Hematopoietic multipotent progenitor cell treated with erythropoietin and hydrocortisone succinate and interleukin-3 and kit ligand, for 8 days (in vitro differentiated cells): ENCODE results near the gene RAB3D.
A peak's percentile ranks its signal among the peaks of the same experiment; 100 is the strongest.
"Not testable (repeated sequence)": the region's sequence is repeated elsewhere in the genome, so short reads cannot be mapped to it uniquely, and the experiment has no call there.

ENCODE experiments used
- DNase-seq: peaks from one replicate; pipeline ENCODE4 v3.0.0-alpha.2; 2015

RAB3D gene

DNA sequence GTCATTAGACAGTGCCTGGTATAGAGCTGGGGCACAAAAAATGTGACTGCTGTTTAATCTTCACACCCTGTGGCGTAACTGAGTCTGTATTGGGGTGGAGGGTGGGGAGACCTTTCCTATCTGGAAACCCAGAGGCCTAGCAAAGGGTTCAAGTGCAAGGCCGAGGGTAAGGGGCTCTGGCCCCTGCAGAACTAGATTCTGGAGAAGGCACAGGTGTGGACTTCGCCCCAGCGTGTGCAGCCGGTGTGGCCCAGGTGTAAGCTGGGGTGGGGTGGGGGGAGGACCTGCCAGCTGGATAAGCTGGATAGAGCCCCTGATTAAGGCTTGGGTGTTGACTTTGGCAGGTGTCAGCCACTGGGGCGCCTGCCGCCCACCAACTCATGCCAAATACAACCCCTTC is 1.3 kb downstream of the RAB3D start:
- no peak for DNase-seq

DNA sequence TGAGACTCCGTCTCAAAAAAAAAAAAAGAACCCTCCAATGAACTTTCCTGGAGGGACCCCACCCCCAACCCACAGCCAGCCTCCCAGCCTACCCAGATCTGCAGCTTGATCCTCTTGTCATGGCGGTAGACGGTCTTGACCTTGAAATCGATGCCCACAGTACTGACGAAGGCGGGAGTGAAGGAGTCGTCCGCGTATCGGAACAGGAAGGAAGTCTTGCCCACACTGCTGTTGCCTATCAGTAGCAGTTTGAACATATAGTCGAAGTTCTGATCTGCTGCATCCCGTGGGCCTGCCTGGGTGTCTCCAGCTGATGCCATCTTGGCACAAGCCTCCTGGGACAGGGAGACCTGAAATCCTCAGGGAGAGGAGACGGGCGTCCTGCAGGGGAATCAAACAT is 2.4 kb downstream of the RAB3D start:
- peak; percentile 22 for DNase-seq

DNA sequence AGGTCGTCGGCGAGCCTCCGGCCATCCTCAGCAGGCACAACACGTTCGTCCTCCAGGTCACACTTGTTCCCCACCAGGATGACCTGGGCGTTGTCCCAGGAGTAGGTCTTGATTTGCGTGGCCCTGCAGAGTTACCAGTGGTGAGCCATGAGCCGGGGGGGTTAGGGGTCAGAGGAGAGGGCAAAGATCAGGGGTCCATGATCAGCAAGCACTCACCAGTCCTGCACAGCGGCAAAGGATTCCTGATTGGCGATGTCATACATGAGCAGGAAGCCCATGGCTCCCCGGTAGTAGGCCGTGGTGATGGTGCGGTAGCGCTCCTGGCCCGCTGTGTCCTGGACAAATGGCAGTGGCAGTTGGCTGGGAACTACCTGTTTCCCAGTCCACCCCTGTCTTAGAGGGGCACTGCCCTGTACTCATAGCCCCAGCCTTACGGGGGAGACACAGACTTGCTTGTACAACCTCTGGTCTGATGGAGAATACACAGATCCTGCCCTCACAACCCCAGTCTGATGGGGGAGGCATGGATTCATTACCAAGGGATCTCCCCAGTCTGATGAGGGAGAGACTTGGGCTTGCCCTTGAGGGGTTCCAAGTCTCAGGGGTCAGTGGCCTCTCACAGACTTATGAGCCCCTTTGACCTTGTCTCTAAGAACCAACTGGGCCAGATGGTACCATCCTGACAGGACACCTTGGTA is 3.9 kb downstream of the RAB3D start:
- DNase-seq, result no peak

DNA sequence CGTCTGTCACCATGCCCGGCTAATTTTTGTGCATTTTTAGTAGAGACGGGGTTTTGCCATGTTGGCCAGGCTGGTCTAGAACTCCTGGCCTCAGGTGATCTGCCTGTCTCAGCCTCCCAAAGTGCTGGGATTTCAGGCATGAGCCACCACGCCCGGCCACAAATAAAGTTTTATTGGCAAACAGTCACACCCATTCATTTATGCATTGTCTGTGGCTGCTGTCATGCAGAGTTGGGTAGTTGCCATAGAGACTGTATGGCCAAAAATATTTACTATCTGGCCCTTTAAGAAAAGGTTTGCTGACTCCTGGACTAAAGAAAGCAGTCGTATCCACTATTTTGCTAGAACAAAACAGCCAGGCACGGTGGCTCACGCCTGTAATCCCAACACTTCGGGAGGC is 5.6 kb downstream of the RAB3D start:
- not testable (repeated sequence) for DNase-seq

DNA sequence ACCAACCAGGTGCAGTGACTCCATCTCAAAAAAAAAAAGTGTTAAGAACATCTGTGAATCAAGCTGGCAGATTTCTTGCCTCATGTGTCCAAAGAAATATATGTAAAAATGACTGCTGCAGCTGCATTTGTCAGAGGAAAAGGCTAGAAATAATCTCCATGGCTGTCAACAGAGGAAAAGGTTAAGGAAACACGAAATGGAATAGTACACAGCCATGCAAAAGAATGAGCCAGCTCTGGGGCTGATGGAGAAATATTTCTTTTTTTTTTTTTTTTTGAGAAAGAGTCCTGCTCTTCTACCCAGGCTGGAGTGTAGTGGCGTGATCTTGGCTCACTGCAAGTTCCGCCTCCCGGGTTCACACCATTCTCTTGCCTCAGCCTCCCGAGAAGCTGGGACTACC is 6.6 kb downstream of the RAB3D start:
- DNase-seq, result no peak

DNA sequence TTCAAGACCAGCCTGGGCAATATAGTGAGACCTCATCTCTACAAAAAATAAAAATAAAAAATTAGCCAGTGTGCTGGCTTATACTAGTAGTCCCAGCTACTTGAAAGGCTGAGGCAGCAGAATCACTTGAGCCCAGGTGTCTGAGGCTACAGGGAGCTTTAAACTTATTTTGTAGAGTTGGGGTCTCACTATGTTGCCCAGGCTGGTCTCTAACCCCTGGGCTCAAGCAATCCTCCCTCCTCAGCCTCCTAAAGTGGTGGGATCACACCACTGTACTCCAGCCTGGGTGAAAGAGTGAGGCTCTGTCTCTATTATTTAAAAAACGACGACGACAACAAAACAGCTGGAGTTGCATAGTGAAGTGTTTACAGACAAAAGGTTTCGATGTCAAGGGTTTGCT is 8.0 kb downstream of the RAB3D start:
- DNase-seq, result no peak

DNA sequence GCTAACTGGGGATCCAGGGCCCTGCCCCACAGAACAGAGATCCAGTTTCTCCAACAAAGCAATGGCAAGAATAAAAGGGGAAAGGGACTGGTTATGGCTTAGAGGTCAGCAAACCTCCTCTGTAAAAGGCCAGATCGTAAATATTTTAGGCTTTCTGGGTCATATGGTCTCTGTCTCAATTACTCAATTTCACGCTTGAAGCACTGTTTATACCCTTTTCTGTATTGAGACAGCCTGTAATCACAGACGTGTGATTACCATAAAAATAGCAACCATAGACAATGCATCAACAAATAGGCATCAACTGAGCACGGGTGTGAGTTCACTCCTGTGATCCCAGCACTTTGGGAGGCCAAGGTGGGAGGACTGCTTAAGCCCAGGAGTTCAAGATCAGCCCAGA is 9.3 kb downstream of the RAB3D start:
- no peak for DNase-seq

DNA sequence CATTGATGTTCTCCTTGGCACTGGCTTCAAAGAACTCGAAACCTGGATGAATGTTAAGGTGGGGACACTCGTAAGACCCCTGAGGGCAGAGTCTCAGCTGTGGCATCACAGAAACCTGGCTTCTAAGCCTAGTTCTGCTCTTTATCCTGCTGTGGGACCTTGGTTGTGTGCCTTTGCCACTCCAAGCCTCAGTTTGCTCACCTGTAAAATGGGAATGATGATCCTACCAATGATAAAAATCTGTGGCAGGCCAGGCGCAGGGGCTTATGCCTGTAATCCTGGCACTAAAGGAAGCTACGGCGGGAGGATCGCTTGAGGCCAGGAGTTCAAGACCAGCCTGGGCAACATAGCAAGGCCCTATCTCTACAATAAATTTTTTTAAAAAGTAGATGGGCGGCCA is 13.9 kb downstream of the RAB3D start:
- no peak for DNase-seq

DNA sequence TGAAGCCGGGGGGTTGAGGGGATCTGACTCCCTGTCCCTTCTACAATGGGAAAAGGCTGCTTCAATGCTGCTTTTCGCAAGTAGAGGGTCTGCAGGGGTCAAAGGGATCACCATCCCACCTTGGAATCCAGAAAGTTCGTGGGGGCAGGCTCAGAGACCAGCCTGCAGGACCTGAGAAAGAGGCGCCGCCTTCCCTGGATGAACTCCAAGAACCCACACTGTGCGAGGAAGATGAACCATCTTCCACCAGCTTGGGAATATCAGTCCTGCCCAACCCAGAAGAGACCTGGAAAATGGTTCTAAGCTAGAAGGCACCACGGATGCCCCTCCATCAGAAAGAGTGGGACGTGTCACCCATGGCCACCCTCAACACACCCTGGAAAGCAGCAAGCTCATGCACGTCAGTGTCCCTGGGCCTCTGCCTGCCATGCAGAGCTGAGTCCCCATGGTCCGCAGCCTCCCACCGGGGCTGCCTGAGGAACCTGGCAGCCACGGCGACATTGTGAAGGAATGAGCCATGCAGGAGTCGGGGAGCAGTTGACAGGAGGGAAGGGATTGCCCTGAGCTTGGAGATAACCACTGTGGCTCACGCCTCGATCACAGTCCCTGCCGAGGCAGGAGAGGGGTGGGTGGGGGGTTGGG is 14.6 kb downstream of the RAB3D start:
- DNase-seq, result no peak

DNA sequence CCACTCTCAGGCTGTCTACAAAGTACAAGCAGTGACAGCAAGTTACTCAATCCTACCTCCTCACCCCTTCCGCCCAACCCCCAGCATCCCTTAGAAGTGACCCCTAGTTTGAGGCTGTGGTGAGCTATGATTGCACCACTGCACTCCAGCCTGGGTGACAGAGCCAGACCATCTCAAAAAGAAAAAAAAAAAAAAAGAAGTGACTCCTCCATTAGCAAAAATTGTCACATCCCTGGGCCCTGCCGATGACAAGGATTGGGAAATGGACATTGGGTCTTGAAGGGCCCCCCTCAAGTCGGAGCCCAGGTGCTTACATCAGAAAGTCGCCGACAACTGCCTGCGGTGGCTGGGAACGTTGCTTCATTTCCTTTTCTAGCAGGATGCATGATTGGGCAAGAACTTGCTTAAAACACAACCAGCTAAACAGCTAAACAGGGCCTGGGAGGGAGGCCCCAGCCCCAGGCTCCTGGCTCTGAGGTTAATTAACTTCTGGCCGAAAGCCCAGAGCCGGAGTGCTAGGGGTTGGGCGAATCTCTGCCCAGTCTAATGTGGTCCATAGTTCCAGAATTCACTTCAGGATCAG is 15.3 kb downstream of the RAB3D start:
- DNase-seq, result peak; percentile 51

DNA sequence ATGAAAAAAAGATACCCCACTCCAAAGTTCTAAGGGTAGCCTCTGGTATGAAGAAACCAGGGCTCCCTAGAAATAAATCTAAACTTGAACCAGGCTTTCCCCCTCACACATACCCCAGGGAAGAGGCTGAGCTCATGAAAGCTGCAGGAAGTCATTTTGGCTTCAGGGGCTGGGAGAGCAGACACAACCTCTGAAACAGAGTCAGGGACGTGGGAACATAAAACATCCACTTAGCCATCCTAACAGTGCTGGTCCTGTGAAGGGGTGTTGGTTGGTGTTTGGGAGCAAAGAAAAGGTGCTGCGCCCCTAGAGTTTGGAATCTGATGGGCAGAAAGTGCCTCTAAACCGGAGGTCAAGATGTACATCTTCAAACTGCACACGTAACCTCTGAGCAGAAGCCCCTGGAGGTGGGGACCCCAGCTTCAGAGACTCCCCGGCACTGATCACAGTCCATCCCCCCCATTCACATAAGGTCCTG is 15.8 kb downstream of the RAB3D start:
- no peak for DNase-seq

DNA sequence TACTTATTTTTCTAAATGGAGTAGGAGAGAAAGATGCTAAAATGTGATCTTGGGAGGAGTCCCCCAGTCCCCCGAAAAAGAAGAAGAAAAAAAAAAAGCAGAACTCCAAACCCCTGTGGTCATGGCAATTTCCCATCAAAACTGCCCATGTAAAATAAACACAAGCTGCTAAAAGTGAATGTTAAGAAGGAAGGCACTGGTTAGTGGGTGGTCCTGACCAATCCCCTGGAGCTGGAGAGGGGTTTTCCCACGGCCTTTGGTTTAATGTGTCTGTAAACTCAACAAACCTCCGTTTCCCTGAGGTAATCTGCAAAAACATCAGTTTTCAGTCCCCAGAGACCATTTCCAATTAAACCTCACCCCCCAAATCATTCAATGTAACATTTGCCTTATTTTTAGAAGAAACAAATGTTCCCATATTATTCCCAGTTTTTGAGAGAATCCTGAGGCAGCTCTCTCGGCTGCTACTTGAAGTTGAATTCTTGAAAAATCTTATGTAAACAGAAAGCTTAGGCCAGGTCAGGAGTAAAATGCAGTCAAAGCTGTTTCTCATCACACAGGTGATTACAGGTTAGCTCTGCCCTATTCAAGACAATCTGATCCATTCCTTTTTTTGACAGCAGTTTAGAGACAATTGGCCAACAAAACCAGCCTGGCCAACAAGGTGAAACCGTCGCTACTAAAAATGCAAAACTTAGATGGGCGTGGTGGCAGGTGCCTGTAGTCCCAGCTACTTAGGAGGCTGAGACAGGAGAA is 17.0 kb downstream of the RAB3D start:
- no peak for DNase-seq

DNA sequence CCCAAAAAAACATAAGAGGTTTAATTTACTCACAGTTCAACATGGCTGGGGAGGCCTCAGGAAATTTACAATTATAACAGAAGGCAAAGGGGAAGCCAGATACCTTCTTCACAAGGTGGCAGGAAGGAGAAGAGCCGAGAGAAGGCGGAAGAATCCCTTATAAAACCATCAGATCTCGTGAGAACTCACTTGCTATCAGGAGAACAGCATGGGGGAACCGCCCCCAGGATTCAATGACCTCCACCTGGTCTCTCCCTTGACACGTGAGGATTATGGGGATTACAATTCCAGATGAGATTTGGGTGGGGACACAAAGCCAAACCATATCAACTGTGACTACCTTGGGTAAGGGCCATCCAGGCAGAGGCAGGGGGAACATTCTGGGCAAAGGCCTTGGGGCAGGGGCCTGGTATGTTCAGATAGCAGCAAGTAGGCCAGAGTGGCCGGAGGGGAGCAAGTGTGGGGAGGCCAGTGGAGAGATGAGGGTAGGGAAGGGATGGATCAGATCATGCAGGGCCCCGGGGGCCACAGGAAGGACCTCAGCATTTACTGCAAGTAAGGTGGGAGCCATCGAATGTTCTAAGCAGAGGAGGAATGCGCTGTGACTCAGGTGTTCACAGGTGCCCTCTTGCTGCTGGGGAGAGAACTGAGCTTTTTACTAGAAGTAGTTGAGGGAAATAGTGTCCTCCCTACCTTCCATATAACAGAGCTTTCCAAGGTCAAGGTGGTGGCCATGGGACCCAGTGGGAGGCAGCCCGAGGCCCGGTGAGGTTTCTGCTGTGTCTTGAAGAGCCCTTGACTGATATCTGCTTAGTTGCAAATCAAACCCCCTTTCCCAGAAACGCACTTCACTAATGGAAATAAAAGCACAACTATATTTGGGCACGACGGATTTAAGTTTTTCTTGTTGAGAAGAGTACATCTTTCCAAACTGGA is 18.0 kb downstream of the RAB3D start:
- no peak for DNase-seq

DNA sequence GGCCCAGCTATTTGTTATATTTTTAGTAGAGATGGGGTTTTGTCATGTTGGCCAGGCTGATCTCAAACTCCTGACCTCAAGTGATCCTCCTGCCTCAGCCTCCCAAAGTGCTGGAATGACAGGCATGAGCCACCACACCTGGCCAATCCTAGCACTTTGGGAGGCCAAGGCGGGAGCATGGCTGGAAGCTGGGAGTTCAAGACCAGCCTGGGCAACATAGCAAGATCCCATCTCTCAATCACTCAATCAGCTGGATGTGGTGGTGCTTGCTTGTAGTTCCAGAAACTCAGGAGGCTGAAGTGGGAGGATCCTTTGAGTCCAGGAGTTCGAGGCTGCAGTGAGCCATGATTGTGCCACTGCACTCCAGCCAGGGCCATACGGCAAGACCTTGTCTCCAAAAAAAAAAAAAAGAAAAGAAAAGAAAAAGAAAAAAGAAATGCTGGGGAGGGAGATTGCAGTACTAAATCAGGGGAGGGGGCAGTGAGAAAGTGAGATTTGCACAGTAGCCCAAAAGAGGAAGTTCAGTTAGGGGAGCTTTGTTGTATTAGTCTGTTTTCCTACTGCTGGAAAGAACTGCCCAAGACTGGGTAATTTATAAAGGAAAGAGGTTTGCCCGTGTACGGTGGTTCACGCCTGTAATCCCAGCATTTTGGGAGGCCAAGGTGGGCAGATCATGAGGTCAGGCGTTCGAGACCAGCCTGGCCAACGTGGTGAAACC is 19.0 kb downstream of the RAB3D start:
- DNase-seq, result not testable (repeated sequence)

DNA sequence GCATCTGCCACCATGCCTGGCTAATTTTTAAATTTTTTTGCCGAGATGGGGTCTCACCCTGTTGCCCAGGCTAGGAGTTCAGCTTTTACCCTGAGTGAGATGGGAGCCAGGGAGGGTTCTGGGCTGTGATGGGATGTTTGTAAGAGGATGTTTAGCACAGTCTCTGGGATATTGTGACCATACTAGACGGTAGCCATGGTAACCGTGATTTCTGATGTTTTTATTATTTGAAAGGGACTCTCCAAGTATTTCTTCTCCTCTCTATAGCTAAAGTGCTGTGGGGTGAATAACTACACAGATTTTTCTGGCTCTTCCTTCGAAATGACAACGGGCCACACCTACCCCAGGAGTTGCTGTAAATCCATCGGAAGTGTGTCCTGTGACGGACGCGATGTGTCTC is 33.1 kb downstream of the RAB3D start:
- DNase-seq, result no peak

DNA sequence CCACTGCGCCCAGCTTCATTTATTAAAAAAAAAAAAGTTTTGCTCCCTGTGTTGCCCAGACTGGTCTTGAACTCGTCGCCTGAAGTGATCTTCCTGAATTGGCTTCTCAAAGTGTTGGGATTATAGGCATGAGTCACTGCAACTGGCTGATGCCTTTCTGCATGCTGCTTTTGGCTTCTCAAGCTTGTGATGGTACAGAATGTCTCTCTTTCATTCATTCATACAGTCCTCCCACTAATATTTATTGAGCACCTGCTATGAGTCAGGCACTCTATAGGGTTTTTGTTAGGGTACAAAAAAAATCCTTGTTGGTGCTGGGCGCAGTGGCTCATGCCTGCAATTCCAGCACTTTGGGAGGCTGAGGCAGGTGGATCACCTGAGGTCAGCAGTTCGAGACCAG is 34.5 kb downstream of the RAB3D start:
- DNase-seq, result no peak

DNA sequence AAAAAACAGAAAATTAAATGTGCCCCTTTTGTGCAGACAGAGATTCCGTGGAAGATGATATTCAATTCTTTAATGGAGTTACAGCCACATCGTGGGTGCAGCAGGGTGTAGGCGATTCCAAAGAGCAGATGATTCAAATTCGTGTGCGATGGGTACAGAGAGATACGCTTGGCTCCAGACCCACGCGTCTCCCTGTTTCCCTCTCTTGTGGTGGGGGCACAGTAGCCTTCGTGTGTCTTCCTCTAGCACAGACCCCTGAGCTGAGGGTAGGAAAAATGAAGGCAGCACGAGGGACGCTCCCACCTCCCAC is 38.7 kb downstream of the RAB3D start:
- DNase-seq, result no peak

DNA sequence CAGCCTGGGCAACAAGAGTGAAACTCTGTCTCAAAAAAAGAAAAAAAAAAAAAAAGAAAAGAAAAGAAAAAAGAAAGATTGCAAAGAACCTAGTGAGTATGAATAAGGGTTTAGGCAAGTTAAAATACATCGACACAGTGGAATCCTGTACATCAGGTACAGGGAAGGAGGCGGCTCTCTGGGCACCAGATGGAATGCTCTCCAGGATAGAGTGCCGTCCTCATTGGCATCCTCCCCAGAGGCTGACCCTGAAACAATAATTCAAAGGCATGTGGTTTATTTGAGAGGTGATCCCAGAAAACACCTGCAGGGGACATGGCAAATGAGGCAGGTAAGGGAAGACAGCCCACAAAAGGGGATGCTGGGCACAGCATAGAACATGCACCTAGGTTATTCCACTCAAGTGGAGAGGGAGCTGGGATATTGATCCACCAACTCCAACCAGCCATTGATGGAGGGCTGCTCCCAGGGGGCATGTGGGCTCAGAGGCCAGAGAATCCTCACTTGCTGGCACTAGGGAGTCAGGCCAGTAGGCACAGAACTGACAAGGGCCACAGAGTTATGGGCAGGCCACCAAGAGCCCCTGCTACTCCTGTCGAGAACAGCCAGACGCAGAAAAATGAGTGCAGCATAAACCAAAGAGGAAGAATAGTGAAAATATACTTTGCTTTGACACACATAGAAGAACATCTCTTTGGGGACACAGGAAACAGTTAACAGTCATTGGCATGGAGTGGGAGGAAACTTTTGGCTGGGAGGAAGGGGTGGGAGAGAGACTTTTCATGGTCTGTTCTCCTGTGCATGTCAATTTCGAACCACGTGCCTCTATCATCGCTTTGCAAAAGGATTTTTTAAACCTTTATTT is 39.3 kb downstream of the RAB3D start:
- DNase-seq, result no peak

DNA sequence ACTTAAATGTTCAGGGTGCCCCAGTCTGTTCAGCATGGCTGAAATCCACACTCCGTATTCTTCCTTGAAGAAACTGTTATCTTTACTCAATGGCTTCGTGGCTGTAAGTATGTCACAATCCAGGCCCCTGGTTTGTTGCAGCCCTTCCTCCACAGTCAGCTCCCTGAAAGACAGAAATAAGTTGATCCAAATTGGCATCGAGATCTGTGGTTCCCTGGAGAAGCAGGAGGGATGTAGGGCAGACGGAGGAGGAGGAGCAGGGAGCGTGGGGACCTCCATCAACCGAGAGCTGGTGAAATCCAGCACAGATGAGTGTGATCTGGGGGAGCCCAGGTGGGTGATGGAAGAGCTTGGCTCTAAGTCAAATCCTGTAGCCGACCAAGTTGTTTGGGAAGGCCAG is 43.2 kb downstream of the RAB3D start:
- DNase-seq, result no peak

DNA sequence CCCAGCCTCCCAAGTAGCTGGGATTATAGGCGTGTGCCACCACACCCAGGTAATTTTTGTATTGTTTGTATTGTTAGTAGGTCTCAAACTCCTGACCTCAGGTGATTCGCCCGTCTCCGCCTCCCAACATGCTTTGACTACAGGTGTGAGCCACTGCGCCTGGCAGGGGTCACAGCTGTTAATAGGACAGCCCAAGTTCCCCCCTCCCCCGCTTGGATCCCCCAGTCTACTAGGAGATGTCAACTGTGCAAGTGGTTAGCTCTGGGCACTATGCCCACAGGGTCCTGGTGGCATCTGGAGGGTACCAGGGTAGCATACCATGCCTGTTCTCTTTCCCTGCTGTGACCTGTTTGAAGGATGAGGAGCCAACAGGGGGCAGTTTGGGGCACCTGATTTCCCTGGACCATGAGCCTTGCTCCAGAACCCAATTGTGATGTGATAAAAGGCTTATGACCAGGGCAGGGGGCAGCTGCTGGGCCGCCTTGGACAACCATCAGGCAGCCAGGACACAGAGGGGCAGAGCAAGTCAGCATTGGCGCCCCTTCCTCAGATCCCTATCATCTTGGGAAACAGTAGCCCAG is 43.7 kb downstream of the RAB3D start, which contains the start of gene TSPAN16:
TSS of gene TSPAN16 (plus strand) at position 496 of the 581 bp plus-strand sequence. CDS start 138 bp downstream, outside the sequence.
- no peak for DNase-seq
